IMR-90 (cell line): Measurements from ENCODE around the gene ROBO1. TPM values are rescaled to one million over a fixed set of nuclear protein-coding genes. Genes with fewer than 3 reads are reported as not detected.

Experiments
- ATAC-seq: fragments of 200-7000 bp; cut with Tn5 transposase; 2 replicates; pipeline ENCODE4 v1.9.1; 2020; ENCODE audit warnings: low read depth, mild to moderate bottlenecking, moderate library complexity
- BruUV-seq: library from RNA; stranded (reverse); fragments of 400-500 nt; replicated peaks from 2 replicates; lab custom pipeline; 2021; lab: Mats Ljungman, UMichigan
- CTCF ChIA-PET: fragments of 300-600 bp; formaldehyde crosslinking; extraction: SDS; loops from one replicate; lab custom pipeline; 2021; ENCODE audit warnings: antibody characterized with exemption; lab: Yijun Ruan, JAX
- POLR2A ChIA-PET: fragments of 300-600 bp; sonication (Branson Sonifier 250); formaldehyde crosslinking; loops from one replicate; lab custom pipeline; 2022; ENCODE audit warnings: antibody characterized with exemption; ENCODE audit not compliant: unreplicated experiment; lab: Charles Lee
- DNase-seq: peaks from one replicate; pipeline ENCODE4 v3.0.0; 2013
- H2AFZ ChIP-seq: replicated peaks from 2 replicates; pipeline ENCODE3; 2013; ENCODE audit warnings: low read length, mild to moderate bottlenecking; ENCODE audit not compliant: poor library complexity
- H2AK5ac ChIP-seq: 2 replicates; pipeline ENCODE4 v1.6.1; 2013; ENCODE audit warnings: low read depth, low read length, inconsistent platforms
- H2AK9ac ChIP-seq: replicated peaks from 2 replicates; pipeline ENCODE3; 2013; ENCODE audit warnings: mild to moderate bottlenecking, low read depth, low read length, moderate library complexity; ENCODE audit not compliant: poor library complexity
- H2BK120ac ChIP-seq: 2 replicates; pipeline ENCODE4 v1.6.1; 2013; ENCODE audit warnings: low read depth, low read length, inconsistent platforms
- H2BK15ac ChIP-seq: 3 replicates; pipeline ENCODE4 v1.6.1; 2013; ENCODE audit warnings: low read depth, low read length, inconsistent platforms
- H2BK20ac ChIP-seq: 2 replicates; pipeline ENCODE4 v1.6.1; 2013; ENCODE audit warnings: low read depth, mild to moderate bottlenecking, inconsistent platforms, low read length, moderate library complexity
- H2BK5ac ChIP-seq: 2 replicates; pipeline ENCODE4 v1.6.1; 2013; ENCODE audit warnings: mild to moderate bottlenecking, low read depth, low read length, inconsistent platforms; ENCODE audit not compliant: poor library complexity, severe bottlenecking
- H3K14ac ChIP-seq: replicated peaks from 2 replicates; pipeline ENCODE4 v1.6.1; 2013; ENCODE audit warnings: low read depth, low read length, inconsistent platforms
- H3K18ac ChIP-seq: 2 replicates; pipeline ENCODE4 v1.6.1; 2013; ENCODE audit warnings: low read depth, low read length, control low read depth
- H3K23ac ChIP-seq: 2 replicates; pipeline ENCODE4 v1.6.1; 2013; ENCODE audit warnings: low read depth, low read length, inconsistent platforms
- H3K27ac ChIP-seq: 2 replicates; pipeline ENCODE4 v1.5.1; 2013; ENCODE audit warnings: mild to moderate bottlenecking, control low read depth, low read length; ENCODE audit not compliant: insufficient read depth
- H3K27me3 ChIP-seq: 2 replicates; pipeline ENCODE4 v1.6.1; 2013; ENCODE audit warnings: low read length; ENCODE audit not compliant: control insufficient read depth, insufficient read depth
- H3K36me3 ChIP-seq: 2 replicates; pipeline ENCODE4 v1.6.1; 2013; ENCODE audit warnings: low read length, mixed read lengths; ENCODE audit not compliant: control insufficient read depth, insufficient read depth
- H3K4ac ChIP-seq: 2 replicates; pipeline ENCODE4 v1.6.1; 2013; ENCODE audit warnings: low read depth, low read length, inconsistent platforms
- H3K4me1 ChIP-seq: 2 replicates; pipeline ENCODE4 v1.6.1; 2013; ENCODE audit warnings: low read length, mixed read lengths; ENCODE audit not compliant: control insufficient read depth, insufficient read depth
- H3K4me2 ChIP-seq: 2 replicates; pipeline ENCODE4 v1.6.1; 2013; ENCODE audit warnings: low read depth, mild to moderate bottlenecking, control low read depth, low read length, moderate library complexity
- H3K4me3 ChIP-seq: 2 replicates; pipeline ENCODE4 v1.5.1; 2013; ENCODE audit warnings: low read depth, mild to moderate bottlenecking, control low read depth, low read length, moderate library complexity; ENCODE audit not compliant: insufficient read depth
- H3K56ac ChIP-seq: 2 replicates; pipeline ENCODE4 v1.6.1; 2013; ENCODE audit warnings: low read length, inconsistent platforms; ENCODE audit not compliant: insufficient read depth; ENCODE audit errors: extremely low read depth
- H3K79me1 ChIP-seq, 2 experiments: 2 replicates each; pipeline ENCODE4 v1.6.1; 2013; ENCODE audit warnings: low read length in 2 of 2, inconsistent platforms in 1 of 2, low read depth in 1 of 2
- H3K9ac ChIP-seq: 2 replicates; pipeline ENCODE4 v1.6.1; 2013; ENCODE audit warnings: low read depth, low read length, control low read depth
- H3K9me1 ChIP-seq: 2 replicates; pipeline ENCODE4 v1.6.1; 2013; ENCODE audit warnings: low read length, inconsistent platforms; ENCODE audit not compliant: insufficient read depth
- H3K9me3 ChIP-seq: 2 replicates; pipeline ENCODE4 v1.6.1; 2013; ENCODE audit warnings: low read length; ENCODE audit not compliant: control insufficient read depth, insufficient read depth
- H4K20me1 ChIP-seq: 2 replicates; pipeline ENCODE4 v1.6.1; 2013; ENCODE audit warnings: low read length, inconsistent platforms; ENCODE audit not compliant: insufficient read depth
- H4K5ac ChIP-seq: 2 replicates; pipeline ENCODE4 v1.6.1; 2013; ENCODE audit warnings: mild to moderate bottlenecking, low read depth, low read length, control low read depth
- H4K8ac ChIP-seq, 2 experiments: 2 replicates each; pipeline ENCODE4 v1.6.1; 2013; ENCODE audit warnings: low read depth in 2 of 2, low read length in 2 of 2, control low read depth in 1 of 2, inconsistent platforms in 1 of 2
- H4K91ac ChIP-seq: 2 replicates; pipeline ENCODE4 v1.6.1; 2013; ENCODE audit warnings: low read depth, low read length, inconsistent platforms; ENCODE audit not compliant: insufficient read depth
- CHD1 ChIP-seq: IDR thresholded peaks from 2 replicates; pipeline ENCODE4 v1.6.1; 2012; ENCODE audit warnings: low read depth, low read length, improper control_type of control experiment
- FOS ChIP-seq: fragments of 150-350 bp; IDR thresholded peaks from 2 replicates; pipeline ENCODE4 v1.6.1; 2016; ENCODE audit warnings: low read depth, low read length
- WGBS, 2 experiments: methylation state at CpG; one replicate each; pipeline versions ENCODE4 v1.1.5 to v1.1.7; 2013; ENCODE audit warnings: missing lambda C conversion rate in 2 of 2; ENCODE audit not compliant: insufficient read length in 1 of 2; ENCODE audit errors: extremely low coverage in 2 of 2; 5-methylcytosine and 5-hydroxymethylcytosine counted together
- dilution Hi-C: fragments of 300-500 bp; cut with HindIII; formaldehyde crosslinking; loops from one replicate; pipeline ENCODE4 v1.14.3; 2018; ENCODE audit warnings: low sequenced_read_pairs; ENCODE audit not compliant: unreplicated experiment
- in situ Hi-C: fragments of 300-500 bp; cut with MboI; formaldehyde crosslinking; loops from 3 replicates; pipeline ENCODE4 v1.14.3; 2019; ENCODE audit warnings: low sequenced_read_pairs, inconsistent platforms, mixed read lengths
- intact Hi-C: fragments of 100-400 bp; cut with micrococcal nuclease; formaldehyde crosslinking; loops from 2 replicates; pipeline ENCODE4 v1.10.0; 2022
- polyA plus RNA-seq, 3 experiments: library from polyadenylated mRNA; depleted of rRNA; stranded (reverse); fragments of >200 nt; gene quantifications; 2 replicates each; pipeline ENCODE4 v1.2.3, GENCODE V29; 2012; ENCODE audit warnings: low replicate concordance in 1 of 3
- total RNA-seq: library from RNA; depleted of rRNA; stranded (reverse); fragments of >200 nt; gene quantifications from 2 replicates; pipeline ENCODE4 v1.2.3, GENCODE V29; 2012

ROBO1 gene
- total and polyA plus RNA-seq, 2 of the 4 experiments (the other 2 are of a cell fraction) = 24.1 to 53.9 TPM

DNA sequence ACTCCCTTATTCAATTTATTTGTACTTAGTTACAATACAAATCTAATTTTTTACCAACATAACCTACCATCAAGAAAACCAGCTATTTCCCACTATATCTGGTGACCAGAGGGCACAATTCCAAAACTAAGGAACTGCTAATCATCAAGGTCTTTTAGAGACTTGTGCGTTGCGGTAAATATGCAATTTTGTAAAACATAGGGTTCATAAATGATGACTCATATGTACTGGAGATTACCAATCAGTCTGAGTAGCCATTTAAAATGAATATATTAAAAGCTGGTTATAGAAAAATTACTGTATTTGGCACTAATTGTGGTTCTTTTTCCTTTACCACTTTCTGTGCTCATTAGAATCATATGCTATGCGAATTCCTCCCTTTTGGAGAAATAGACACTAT lies 859.6 kb downstream of the ROBO1 start:
- dilution Hi-C loops = no loop called here
- H3K4ac ChIP-seq = no peak overlapping the region

More for the DNA sequence above, 859.6 kb downstream of the ROBO1 start:
- Histone ChIP-seq H3K4me1 (peaks cover 4% of the 10 kb centered on the region), H3K36me3 (no peaks in the 10 kb centered on the region), H4K5ac (no peak overlapping the region), H4K20me1 (no peaks in the 10 kb centered on the region), H3K27me3 (no peaks in the 10 kb centered on the region), H2BK5ac (no peak overlapping the region), H2AFZ (no peak overlapping the region), H3K56ac (no peak overlapping the region), H3K23ac (no peak overlapping the region), H2AK5ac (no peak overlapping the region), H2BK120ac (no peak overlapping the region), H3K79me1 (peaks cover 5 to 13% of the 10 kb centered on the region in 2 experiments; a peak in 3 of 4 replicates), H3K9ac (no peak overlapping the region), H4K91ac (no peak overlapping the region), H3K9me1 (peaks cover 6% of the 10 kb centered on the region), H3K14ac (no peak overlapping the region), H3K4me3 (no peak overlapping the region), H3K9me3 (no peaks in the 10 kb centered on the region), H3K4me2 (no peak overlapping the region), H2BK15ac (no peak overlapping the region), H4K8ac (no peak overlapping the region), H2AK9ac (no peak overlapping the region), H3K18ac (no peak overlapping the region), H2BK20ac (no peak overlapping the region), H3K27ac (no peak overlapping the region)
- WGBS, 2 experiments = no CpG with 5 or more reads among the region's 3 CpGs
- TF ChIP-seq FOS (peak; percentile 18; the same call in 1 of the 2 replicates), CHD1 (no peak)
- no TSS peak for BruUV-seq
- DNase-seq (peak; percentile 23), ATAC-seq (no peak; the same call in 1 of the 2 replicates)
- POLR2A ChIA-PET = no interaction called here
- CTCF ChIA-PET = no interaction called here
- in situ Hi-C loops = no loop called here
- intact Hi-C loops = no loop called here
